Measurements from ENCODE around the gene SOX5. TPM values are rescaled to one million over a fixed set of nuclear protein-coding genes. Genes with fewer than 3 reads are reported as not detected.

The SOX5 gene
- polyA plus RNA-seq, 2 donors: 0.24 to 0.33 TPM

- Histone ChIP-seq H3K36me3 (ENCODE audit: control insufficient read depth in 2 of 2, insufficient read depth in 2 of 2, low read length in 1 of 2) (no peaks in the 10 kb centered on the region), H3K4me3 (ENCODE audit: low read depth in 1 of 2, low read length in 2 of 2) (no peak overlapping the region), H3K4me1 (ENCODE audit: control insufficient read depth in 2 of 2, insufficient read depth in 2 of 2, low read length in 1 of 2) (no peaks in the 10 kb centered on the region), H3K9me3 (ENCODE audit: control insufficient read depth in 2 of 2, insufficient read depth in 1 of 2, low read depth in 1 of 2, low read length in 1 of 2) (no peaks in the 10 kb centered on the region), H3K27ac (ENCODE audit: low read depth in 2 of 2, low read length in 1 of 2) (no peak overlapping the region), H3K27me3 (ENCODE audit: control insufficient read depth in 1 of 2, insufficient read depth in 2 of 2, low read length in 2 of 2) (no peaks in the 10 kb centered on the region)
Measured at GRCh38 chr12:23857178-23857577, 92.3 kb downstream of the SOX5 start.

- H3K4me3 ChIP-seq (ENCODE audit: low read depth in 1 of 2, low read length in 2 of 2): no peak overlapping the region
- no peaks in the 10 kb centered on the region for H3K36me3 ChIP-seq (ENCODE audit: control insufficient read depth in 2 of 2, insufficient read depth in 2 of 2, low read length in 1 of 2)
- H3K27ac ChIP-seq (ENCODE audit: low read depth in 2 of 2, low read length in 1 of 2): no peak overlapping the region
- 66 to 69% methylated on average over 4 of the region's 4 CpGs for WGBS, 2 donors
- H3K27me3 ChIP-seq (ENCODE audit: control insufficient read depth in 1 of 2, insufficient read depth in 2 of 2, low read length in 2 of 2): no peaks in the 10 kb centered on the region
- no peaks in the 10 kb centered on the region for H3K9me3 ChIP-seq (ENCODE audit: control insufficient read depth in 2 of 2, insufficient read depth in 1 of 2, low read depth in 1 of 2, low read length in 1 of 2)
- no peaks in the 10 kb centered on the region for H3K4me1 ChIP-seq (ENCODE audit: control insufficient read depth in 2 of 2, insufficient read depth in 2 of 2, low read length in 1 of 2)
Measured at GRCh38 chr12:23855813-23856212, 93.7 kb downstream of the SOX5 start.

DNA sequence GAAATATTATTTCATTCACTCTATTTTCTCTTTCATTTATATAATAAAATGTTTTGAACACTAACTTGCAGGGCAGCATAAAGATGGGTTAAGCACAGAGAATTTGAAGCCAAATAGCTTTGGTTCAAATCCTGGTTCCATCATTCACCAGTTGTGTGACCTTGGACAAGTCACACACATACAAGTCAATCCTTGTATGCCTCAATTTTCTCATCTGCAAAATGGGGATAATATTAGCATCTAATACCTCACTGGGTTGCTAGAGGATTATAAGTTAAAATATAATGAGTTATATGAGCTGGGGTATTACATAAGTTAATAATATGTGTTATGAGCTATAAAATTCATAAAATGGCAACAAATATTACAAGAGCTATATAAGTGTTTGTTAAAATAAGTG is 94.9 kb downstream of the SOX5 start:
- H3K36me3 ChIP-seq (ENCODE audit: control insufficient read depth in 2 of 2, insufficient read depth in 2 of 2, low read length in 1 of 2): no peaks in the 10 kb centered on the region
- no peaks in the 10 kb centered on the region for H3K4me1 ChIP-seq (ENCODE audit: control insufficient read depth in 2 of 2, insufficient read depth in 2 of 2, low read length in 1 of 2)
- H3K27ac ChIP-seq (ENCODE audit: low read depth in 2 of 2, low read length in 1 of 2): no peak overlapping the region
- H3K27me3 ChIP-seq (ENCODE audit: control insufficient read depth in 1 of 2, insufficient read depth in 2 of 2, low read length in 2 of 2): no peaks in the 10 kb centered on the region
- H3K4me3 ChIP-seq (ENCODE audit: low read depth in 1 of 2, low read length in 2 of 2): no peak overlapping the region
- no peaks in the 10 kb centered on the region for H3K9me3 ChIP-seq (ENCODE audit: control insufficient read depth in 2 of 2, insufficient read depth in 1 of 2, low read depth in 1 of 2, low read length in 1 of 2)

GRCh38 chr12:23853640-23854039 is 95.8 kb downstream of the SOX5 start:
- H3K36me3 ChIP-seq (ENCODE audit: control insufficient read depth in 2 of 2, insufficient read depth in 2 of 2, low read length in 1 of 2): no peaks in the 10 kb centered on the region
- H3K4me3 ChIP-seq (ENCODE audit: low read depth in 1 of 2, low read length in 2 of 2): no peak overlapping the region
- WGBS, 2 donors: 51 to 67% methylated on average over 3 of the region's 3 CpGs
- no peaks in the 10 kb centered on the region for H3K4me1 ChIP-seq (ENCODE audit: control insufficient read depth in 2 of 2, insufficient read depth in 2 of 2, low read length in 1 of 2)
- H3K9me3 ChIP-seq (ENCODE audit: control insufficient read depth in 2 of 2, insufficient read depth in 1 of 2, low read depth in 1 of 2, low read length in 1 of 2): no peaks in the 10 kb centered on the region
- no peak overlapping the region for H3K27ac ChIP-seq (ENCODE audit: low read depth in 2 of 2, low read length in 1 of 2)
- no peaks in the 10 kb centered on the region for H3K27me3 ChIP-seq (ENCODE audit: control insufficient read depth in 1 of 2, insufficient read depth in 2 of 2, low read length in 2 of 2)

- H3K27me3 ChIP-seq (ENCODE audit: control insufficient read depth in 1 of 2, insufficient read depth in 2 of 2, low read length in 2 of 2): no peaks in the 10 kb centered on the region
- no peak overlapping the region for H3K4me3 ChIP-seq (ENCODE audit: low read depth in 1 of 2, low read length in 2 of 2)
- H3K36me3 ChIP-seq (ENCODE audit: control insufficient read depth in 2 of 2, insufficient read depth in 2 of 2, low read length in 1 of 2): no peaks in the 10 kb centered on the region
- H3K27ac ChIP-seq (ENCODE audit: low read depth in 2 of 2, low read length in 1 of 2): no peak overlapping the region
- H3K4me1 ChIP-seq (ENCODE audit: control insufficient read depth in 2 of 2, insufficient read depth in 2 of 2, low read length in 1 of 2): no peaks in the 10 kb centered on the region
- no peaks in the 10 kb centered on the region for H3K9me3 ChIP-seq (ENCODE audit: control insufficient read depth in 2 of 2, insufficient read depth in 1 of 2, low read depth in 1 of 2, low read length in 1 of 2)
- 91 to 94% methylated on average over 2 of the region's 2 CpGs for WGBS, 2 donors
Measured at GRCh38 chr12:23851602-23852001, 97.9 kb downstream of the SOX5 start.

GRCh38 chr12:23847857-23848256 is 101.6 kb downstream of the SOX5 start:
- H3K4me1 ChIP-seq (ENCODE audit: control insufficient read depth in 2 of 2, insufficient read depth in 2 of 2, low read length in 1 of 2): no peaks in the 10 kb centered on the region
- no peak overlapping the region for H3K27ac ChIP-seq (ENCODE audit: low read depth in 2 of 2, low read length in 1 of 2)
- H3K9me3 ChIP-seq (ENCODE audit: control insufficient read depth in 2 of 2, insufficient read depth in 1 of 2, low read depth in 1 of 2, low read length in 1 of 2): no peaks in the 10 kb centered on the region
- no peaks in the 10 kb centered on the region for H3K36me3 ChIP-seq (ENCODE audit: control insufficient read depth in 2 of 2, insufficient read depth in 2 of 2, low read length in 1 of 2)
- no peaks in the 10 kb centered on the region for H3K27me3 ChIP-seq (ENCODE audit: control insufficient read depth in 1 of 2, insufficient read depth in 2 of 2, low read length in 2 of 2)
- no peak overlapping the region for H3K4me3 ChIP-seq (ENCODE audit: low read depth in 1 of 2, low read length in 2 of 2)
- WGBS, 2 donors: 92 to 93% methylated on average over 3 of the region's 3 CpGs

DNA sequence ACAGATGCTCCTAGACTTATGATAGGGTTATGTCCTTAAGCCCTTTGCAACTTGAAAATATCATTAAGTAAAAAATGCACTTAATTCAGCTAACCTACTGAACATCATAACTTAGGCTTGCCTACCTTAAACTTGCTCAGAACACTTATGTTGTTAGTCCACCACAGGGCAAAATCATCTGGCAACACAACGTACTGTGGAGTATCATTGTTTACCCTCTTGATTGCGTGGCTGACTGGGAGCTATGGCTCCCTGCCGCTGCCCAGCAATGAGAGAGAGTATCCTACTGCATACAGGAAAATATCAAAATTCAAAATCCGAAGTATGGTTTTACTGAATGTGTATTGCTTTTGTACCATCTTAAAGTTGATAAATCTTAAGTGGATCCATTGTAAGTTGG is 105.5 kb downstream of the SOX5 start:
- no peaks in the 10 kb centered on the region for H3K36me3 ChIP-seq (ENCODE audit: control insufficient read depth in 2 of 2, insufficient read depth in 2 of 2, low read length in 1 of 2)
- H3K4me1 ChIP-seq (ENCODE audit: control insufficient read depth in 2 of 2, insufficient read depth in 2 of 2, low read length in 1 of 2): no peaks in the 10 kb centered on the region
- no peak overlapping the region for H3K27ac ChIP-seq (ENCODE audit: low read depth in 2 of 2, low read length in 1 of 2)
- H3K9me3 ChIP-seq (ENCODE audit: control insufficient read depth in 2 of 2, insufficient read depth in 1 of 2, low read depth in 1 of 2, low read length in 1 of 2): no peaks in the 10 kb centered on the region
- H3K27me3 ChIP-seq (ENCODE audit: control insufficient read depth in 1 of 2, insufficient read depth in 2 of 2, low read length in 2 of 2): no peaks in the 10 kb centered on the region
- WGBS, 2 donors: 83 to 90% methylated on average over 4 of the region's 4 CpGs
- no peak overlapping the region for H3K4me3 ChIP-seq (ENCODE audit: low read depth in 1 of 2, low read length in 2 of 2)

DNA sequence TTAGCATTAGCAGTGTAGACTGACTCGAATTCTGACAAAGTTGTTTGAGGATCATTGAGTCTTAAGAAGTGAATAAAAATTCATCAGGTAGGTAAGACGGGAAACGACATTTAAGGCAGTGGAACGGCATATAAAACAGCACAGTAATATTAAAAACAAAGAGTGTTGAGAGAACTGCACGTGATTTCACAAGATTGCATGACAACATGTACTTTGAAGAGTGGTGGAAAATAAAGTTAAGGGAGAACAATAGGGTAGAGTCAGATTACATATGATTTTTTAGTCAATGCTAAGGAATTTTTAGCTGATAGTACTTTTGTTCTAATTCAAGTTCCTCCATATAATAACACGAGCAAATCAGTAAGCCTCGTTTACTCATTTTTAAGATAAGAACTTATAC is 115.4 kb downstream of the SOX5 start:
- whole genome bisulfite sequencing, 2 donors: 73 to 80% methylated on average over 7 of the region's 7 CpGs
- Histone ChIP-seq H3K27ac (ENCODE audit: low read depth in 2 of 2, low read length in 1 of 2) (no peak overlapping the region), H3K27me3 (ENCODE audit: control insufficient read depth in 1 of 2, insufficient read depth in 2 of 2, low read length in 2 of 2) (no peaks in the 10 kb centered on the region), H3K36me3 (ENCODE audit: control insufficient read depth in 2 of 2, insufficient read depth in 2 of 2, low read length in 1 of 2) (no peaks in the 10 kb centered on the region), H3K9me3 (ENCODE audit: control insufficient read depth in 2 of 2, insufficient read depth in 1 of 2, low read depth in 1 of 2, low read length in 1 of 2) (no peaks in the 10 kb centered on the region), H3K4me3 (ENCODE audit: low read depth in 1 of 2, low read length in 2 of 2) (no peak overlapping the region), H3K4me1 (ENCODE audit: control insufficient read depth in 2 of 2, insufficient read depth in 2 of 2, low read length in 1 of 2) (no peaks in the 10 kb centered on the region)

DNA sequence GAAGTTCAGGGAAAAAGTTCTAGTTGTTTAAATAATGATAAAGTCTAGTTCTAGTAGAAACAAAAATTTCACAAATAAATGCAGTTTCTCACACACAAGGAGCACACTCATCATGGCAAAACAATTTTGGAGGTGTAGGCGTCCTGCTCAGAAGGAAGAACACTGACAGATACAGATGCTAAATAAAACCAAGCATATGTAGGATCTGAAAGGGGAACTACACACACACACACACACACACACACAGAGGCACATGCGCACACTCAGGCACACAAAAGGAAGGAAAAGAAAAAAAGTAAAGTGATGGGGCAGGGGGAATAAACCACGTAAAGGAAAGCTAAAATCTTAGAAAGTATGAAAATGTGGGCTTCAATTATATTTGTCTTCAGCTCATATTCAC is 117.7 kb downstream of the SOX5 start:
- no peaks in the 10 kb centered on the region for H3K36me3 ChIP-seq (ENCODE audit: control insufficient read depth in 2 of 2, insufficient read depth in 2 of 2, low read length in 1 of 2)
- H3K4me3 ChIP-seq (ENCODE audit: low read depth in 1 of 2, low read length in 2 of 2): no peak overlapping the region
- no peaks in the 10 kb centered on the region for H3K9me3 ChIP-seq (ENCODE audit: control insufficient read depth in 2 of 2, insufficient read depth in 1 of 2, low read depth in 1 of 2, low read length in 1 of 2)
- no peaks in the 10 kb centered on the region for H3K27me3 ChIP-seq (ENCODE audit: control insufficient read depth in 1 of 2, insufficient read depth in 2 of 2, low read length in 2 of 2)
- WGBS, 2 donors: 67 to 74% methylated on average over 3 of the region's 3 CpGs
- H3K27ac ChIP-seq (ENCODE audit: low read depth in 2 of 2, low read length in 1 of 2): no peak overlapping the region
- no peaks in the 10 kb centered on the region for H3K4me1 ChIP-seq (ENCODE audit: control insufficient read depth in 2 of 2, insufficient read depth in 2 of 2, low read length in 1 of 2)

- H3K9me3 ChIP-seq (ENCODE audit: control insufficient read depth in 2 of 2, insufficient read depth in 1 of 2, low read depth in 1 of 2, low read length in 1 of 2): no peaks in the 10 kb centered on the region
- WGBS, 2 donors: 63 to 64% methylated on average over 2 of the region's 2 CpGs
- H3K4me1 ChIP-seq (ENCODE audit: control insufficient read depth in 2 of 2, insufficient read depth in 2 of 2, low read length in 1 of 2): no peaks in the 10 kb centered on the region
- H3K4me3 ChIP-seq (ENCODE audit: low read depth in 1 of 2, low read length in 2 of 2): no peak overlapping the region
- H3K36me3 ChIP-seq (ENCODE audit: control insufficient read depth in 2 of 2, insufficient read depth in 2 of 2, low read length in 1 of 2): no peaks in the 10 kb centered on the region
- H3K27me3 ChIP-seq (ENCODE audit: control insufficient read depth in 1 of 2, insufficient read depth in 2 of 2, low read length in 2 of 2): no peaks in the 10 kb centered on the region
- H3K27ac ChIP-seq (ENCODE audit: low read depth in 2 of 2, low read length in 1 of 2): no peak overlapping the region
Measured at GRCh38 chr12:23830210-23830609, 119.3 kb downstream of the SOX5 start.

Measured in esophagus (tissue), 2 donors.